ENCODE measurements around the gene RHOF.
A peak's percentile ranks its signal among the peaks of the same experiment; 100 is the strongest.

- no peak for TF ChIP-seq CTCF (IDR thresholded peaks at IDR 0.05)
- TF ChIP-seq SIN3A (IDR thresholded peaks at IDR 0.05; ENCODE audit: borderline replicate concordance, insufficient read depth, low read depth, low read length) = peak; percentile 61; the same call in 1 of the 2 replicates
- TF ChIP-seq POLR2AphosphoS5 (IDR thresholded peaks at IDR 0.05; ENCODE audit: low read depth, low read length) = no peak; the same call in none of the 2 replicates
- TF ChIP-seq TCF7L2 (IDR thresholded peaks at IDR 0.05; ENCODE audit: low read depth, low read length) = peak; percentile 96
- TF ChIP-seq REST (IDR thresholded peaks at IDR 0.05; ENCODE audit: insufficient read depth in 1 of 2, low read depth in 2 of 2, low read length in 1 of 2) = no peak
Observed at GRCh38 chr12:121799842-121800693, 6.6 kb upstream of the RHOF start.
